ENCODE results near the gene MSL3B.

Gene MSL3B

GRCh38 chr2:233853353-233853752 is 14.8 kb downstream of the MSL3B start:
- no peak for DNase-seq (ENCODE audit: low read depth, low spot score)

GRCh38 chr2:233852056-233852455 is 16.1 kb downstream of the MSL3B start:
- no peak for DNase-seq (ENCODE audit: low read depth, low spot score)

GRCh38 chr2:233851169-233851568 is 17.0 kb downstream of the MSL3B start:
- DNase-seq (ENCODE audit: low read depth, low spot score), result no peak

- no peak for DNase-seq (ENCODE audit: low read depth, low spot score)
Measured at GRCh38 chr2:233850745-233851144, 17.4 kb downstream of the MSL3B start.

GRCh38 chr2:233849607-233850271 is 18.4 kb downstream of the MSL3B start:
- DNase-seq (ENCODE audit: low read depth, low spot score), result no peak

GRCh38 chr2:233848276-233848675 is 19.9 kb downstream of the MSL3B start:
- DNase-seq (ENCODE audit: low read depth, low spot score), result no peak

GRCh38 chr2:233847248-233847898 is 20.8 kb downstream of the MSL3B start:
- no peak for DNase-seq (ENCODE audit: low read depth, low spot score)

GRCh38 chr2:233846387-233847247 is 21.6 kb downstream of the MSL3B start:
- no peak for DNase-seq (ENCODE audit: low read depth, low spot score)

- DNase-seq (ENCODE audit: low read depth, low spot score), result no peak
Measured at GRCh38 chr2:233845301-233846060, 22.7 kb downstream of the MSL3B start.

- no peak for DNase-seq (ENCODE audit: low read depth, low spot score)
Measured at GRCh38 chr2:233844836-233845235, 23.4 kb downstream of the MSL3B start.

GRCh38 chr2:233844064-233844807 is 23.9 kb downstream of the MSL3B start:
- DNase-seq (ENCODE audit: low read depth, low spot score), result no peak

GRCh38 chr2:233841183-233841582 is 27.0 kb downstream of the MSL3B start:
- DNase-seq (ENCODE audit: low read depth, low spot score), result no peak

- no peak for DNase-seq (ENCODE audit: low read depth, low spot score)
Measured at GRCh38 chr2:233840520-233840919, 27.7 kb downstream of the MSL3B start.

GRCh38 chr2:233839447-233839820 is 28.8 kb downstream of the MSL3B start:
- no peak for DNase-seq (ENCODE audit: low read depth, low spot score)

- DNase-seq (ENCODE audit: low read depth, low spot score), result no peak
Measured at GRCh38 chr2:233838726-233839446, 29.3 kb downstream of the MSL3B start.

GRCh38 chr2:233838251-233838650 is 29.9 kb downstream of the MSL3B start:
- no peak for DNase-seq (ENCODE audit: low read depth, low spot score)

GRCh38 chr2:233837694-233838229 is 30.4 kb downstream of the MSL3B start:
- no peak for DNase-seq (ENCODE audit: low read depth, low spot score)

- no peak for DNase-seq (ENCODE audit: low read depth, low spot score)
Measured at GRCh38 chr2:233836359-233836758, 31.8 kb downstream of the MSL3B start.

GRCh38 chr2:233835230-233836186 is 32.7 kb downstream of the MSL3B start:
- no peak for DNase-seq (ENCODE audit: low read depth, low spot score)

Data from activated CD4-positive, CD25-positive, alpha-beta regulatory T cell treated with anti-CD3 and anti-CD28 coated beads, Interleukin-2, amount 50 U/mL, for 16 hours (primary cell).